Endometrium (tissue), 2 donors: ENCODE data around the gene SPRED2.

Source experiments
- FAIRE-seq: peaks from 2 replicates; lab custom pipeline; 2012; peaks lifted over from hg19 to GRCh38; lab: Jason Lieb, UNC
- donor health status: control.
- donor health status: control.

The SPRED2 gene

GRCh38 chr2:65383541-65384488 lies 48.6 kb downstream of the SPRED2 start:
- FAIRE-seq: no peak

DNA sequence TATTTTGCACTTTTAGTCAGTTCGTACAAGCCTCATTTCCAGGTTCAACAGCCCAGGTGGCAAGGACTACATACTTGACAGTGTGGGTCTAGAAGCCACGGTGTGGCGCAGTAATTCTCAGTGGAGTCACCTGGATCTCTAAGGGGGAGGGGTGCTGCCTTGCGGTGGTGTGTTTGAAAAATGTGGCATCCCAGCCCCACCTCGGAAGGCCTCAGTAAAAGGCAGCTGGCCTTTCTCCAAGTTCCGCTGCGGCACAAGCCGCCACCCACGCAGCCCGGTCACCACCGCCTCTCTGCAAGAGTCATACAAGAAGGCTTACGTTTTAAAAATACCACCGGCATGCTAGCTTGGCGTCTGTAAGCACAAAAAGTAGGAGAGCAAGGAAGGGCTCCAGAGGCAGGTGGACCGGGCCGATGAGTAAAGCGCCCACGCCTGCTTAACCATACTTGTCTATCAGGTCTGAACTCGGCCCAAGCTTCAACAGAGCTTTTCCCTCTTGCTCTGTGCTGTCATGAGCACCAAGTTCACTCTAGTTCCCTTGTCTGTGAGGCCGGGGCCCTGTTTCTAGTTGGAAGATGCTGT lies 49.5 kb downstream of the SPRED2 start:
- no peak for FAIRE-seq

GRCh38 chr2:65382323-65382722 lies 50.1 kb downstream of the SPRED2 start:
- no peak for FAIRE-seq

GRCh38 chr2:65381607-65382051 lies 50.8 kb downstream of the SPRED2 start:
- FAIRE-seq: no peak

DNA sequence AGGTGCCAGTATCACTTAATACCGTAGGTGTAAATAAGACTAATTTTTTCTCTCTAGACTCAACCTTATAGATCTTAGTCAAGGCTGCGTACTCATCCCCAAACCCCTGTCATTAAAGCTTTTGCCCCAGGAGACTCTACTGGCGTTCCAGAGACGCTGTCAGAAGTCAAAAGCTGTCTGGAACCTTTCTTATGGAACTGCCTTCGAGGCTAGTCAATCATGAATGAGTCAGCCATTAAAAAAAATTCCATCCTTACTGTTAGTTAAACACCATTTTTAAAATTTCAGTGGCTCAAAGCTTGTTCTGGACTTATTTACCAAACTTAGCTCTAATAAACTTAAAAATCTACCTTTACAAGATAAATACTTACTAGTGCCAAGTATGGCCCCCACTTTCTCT lies 52.1 kb downstream of the SPRED2 start:
- FAIRE-seq: no peak

GRCh38 chr2:65379721-65380171 lies 52.7 kb downstream of the SPRED2 start:
- FAIRE-seq: no peak

- FAIRE-seq: no peak
Observed at GRCh38 chr2:65379223-65379622, 53.2 kb downstream of the SPRED2 start.

DNA sequence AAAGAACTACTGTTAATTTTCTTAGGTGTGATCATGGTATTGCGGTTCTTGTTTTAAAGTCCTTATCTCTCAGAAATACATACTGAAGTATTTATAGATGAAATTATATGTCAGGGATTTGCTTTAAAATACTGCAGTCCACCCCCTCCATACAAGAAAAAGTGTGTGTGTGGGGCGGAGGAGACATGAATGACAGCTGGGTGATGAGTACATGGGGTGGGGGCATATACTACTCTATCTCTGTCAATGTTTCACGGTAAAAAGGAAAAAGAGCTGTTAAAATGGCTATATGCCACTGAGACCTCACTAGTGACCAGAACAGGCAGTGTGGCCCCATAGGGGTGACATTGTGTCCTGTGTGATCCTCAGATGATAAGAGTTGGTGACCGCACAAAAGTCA lies 54.1 kb downstream of the SPRED2 start:
- FAIRE-seq: no peak

- no peak for FAIRE-seq
Observed at GRCh38 chr2:65377556-65378192, 54.7 kb downstream of the SPRED2 start.

DNA sequence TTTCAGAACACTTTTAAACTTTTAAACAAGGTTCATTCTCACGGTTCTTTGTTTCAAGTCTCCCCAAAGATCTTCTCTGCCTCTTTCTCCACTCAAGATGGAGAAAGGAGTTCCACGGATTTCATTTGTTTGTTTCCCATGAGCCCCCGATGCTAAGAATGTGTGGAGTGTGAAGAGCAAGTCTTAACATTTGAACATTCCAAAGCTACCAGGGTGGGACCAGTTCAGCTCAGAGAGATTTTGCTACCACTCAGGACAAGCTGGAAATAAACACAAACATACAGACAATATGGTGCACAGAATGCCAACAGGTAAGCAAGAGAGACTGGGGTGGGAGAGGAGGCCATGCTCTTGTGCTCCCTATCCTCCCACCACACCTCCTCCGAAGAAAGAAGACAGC lies 56.7 kb downstream of the SPRED2 start:
- FAIRE-seq: no peak

- FAIRE-seq: no peak
Observed at GRCh38 chr2:65374999-65375398, 57.4 kb downstream of the SPRED2 start.

DNA sequence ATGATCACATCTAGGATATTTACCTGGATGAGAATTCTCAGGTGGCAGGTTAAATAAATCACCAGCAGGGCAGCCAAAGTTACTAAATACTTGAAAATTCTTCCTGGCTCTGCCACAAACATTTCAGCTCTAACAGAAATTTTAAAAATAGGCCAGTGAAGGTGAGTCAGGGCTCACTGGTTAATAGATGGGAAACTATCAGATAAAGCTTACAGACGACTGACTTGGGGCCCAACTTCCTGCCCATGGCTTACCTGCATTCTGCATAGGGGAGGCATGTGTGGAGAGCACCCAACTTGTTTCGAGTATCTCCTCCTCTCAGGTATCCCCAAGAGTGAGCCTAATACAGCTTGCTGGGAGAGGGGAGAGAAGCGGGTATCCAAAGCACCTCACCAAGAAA lies 57.8 kb downstream of the SPRED2 start:
- no peak for FAIRE-seq

DNA sequence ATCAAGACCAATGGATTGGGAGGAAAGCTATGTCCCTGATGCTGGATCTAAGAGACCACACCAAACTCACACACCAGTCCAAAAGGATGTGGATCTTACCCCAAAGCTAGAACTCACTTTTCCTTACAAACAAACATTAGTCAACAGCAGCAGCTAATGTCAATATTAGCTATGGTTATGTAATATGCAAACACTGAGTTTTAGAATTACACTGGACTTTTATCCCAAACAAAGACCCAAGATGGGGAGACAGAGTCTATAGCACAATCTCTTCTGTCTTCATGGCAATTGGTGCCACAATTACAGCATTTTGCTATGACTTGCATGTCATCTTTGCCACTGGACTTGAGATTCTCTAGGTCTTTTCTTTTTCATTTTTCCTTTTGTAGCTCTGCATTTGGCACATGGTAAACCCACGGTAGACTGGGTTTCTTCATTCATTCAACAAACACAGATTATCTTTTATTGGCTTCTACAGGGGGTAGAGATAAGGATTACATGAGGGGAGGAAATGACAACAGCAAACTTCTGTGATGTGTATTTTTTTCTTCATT lies 59.0 kb downstream of the SPRED2 start:
- no peak for FAIRE-seq

DNA sequence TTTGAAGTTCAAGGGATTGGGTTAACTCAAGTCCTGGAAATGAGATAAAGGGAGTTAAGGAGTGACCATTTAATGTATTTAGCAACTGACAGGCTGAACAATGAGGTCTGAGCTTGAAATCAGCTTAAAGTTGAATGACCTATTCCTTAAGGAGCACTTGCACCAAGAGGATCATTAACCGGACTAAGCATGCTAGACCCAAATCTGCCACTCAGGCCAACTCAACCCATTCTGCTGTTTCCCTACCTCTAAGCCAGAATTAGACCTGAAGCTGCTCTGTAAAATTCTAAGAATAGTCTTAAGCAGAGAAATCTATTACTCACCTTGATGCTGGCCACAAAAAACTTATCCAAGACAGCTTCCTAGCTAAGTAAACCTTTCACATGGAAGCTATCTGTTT lies 59.8 kb downstream of the SPRED2 start:
- FAIRE-seq: no peak

DNA sequence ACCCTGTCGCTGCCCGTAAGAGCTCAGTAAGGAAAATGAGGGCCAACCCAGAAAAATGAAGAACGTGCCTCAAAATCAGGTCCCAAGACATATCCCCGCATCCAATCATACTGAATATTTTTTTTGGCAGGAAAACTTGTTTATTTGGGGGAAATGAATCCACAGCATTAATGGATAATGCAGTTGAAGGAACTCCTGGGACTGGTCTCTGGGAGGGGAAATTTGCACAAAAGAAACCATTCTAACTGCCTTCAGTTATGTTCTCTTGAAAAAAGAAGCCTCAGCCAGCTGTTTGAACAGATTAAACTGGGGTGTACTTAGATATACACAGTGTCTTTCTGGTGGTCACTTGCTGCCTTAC lies 61.3 kb downstream of the SPRED2 start:
- no peak for FAIRE-seq

DNA sequence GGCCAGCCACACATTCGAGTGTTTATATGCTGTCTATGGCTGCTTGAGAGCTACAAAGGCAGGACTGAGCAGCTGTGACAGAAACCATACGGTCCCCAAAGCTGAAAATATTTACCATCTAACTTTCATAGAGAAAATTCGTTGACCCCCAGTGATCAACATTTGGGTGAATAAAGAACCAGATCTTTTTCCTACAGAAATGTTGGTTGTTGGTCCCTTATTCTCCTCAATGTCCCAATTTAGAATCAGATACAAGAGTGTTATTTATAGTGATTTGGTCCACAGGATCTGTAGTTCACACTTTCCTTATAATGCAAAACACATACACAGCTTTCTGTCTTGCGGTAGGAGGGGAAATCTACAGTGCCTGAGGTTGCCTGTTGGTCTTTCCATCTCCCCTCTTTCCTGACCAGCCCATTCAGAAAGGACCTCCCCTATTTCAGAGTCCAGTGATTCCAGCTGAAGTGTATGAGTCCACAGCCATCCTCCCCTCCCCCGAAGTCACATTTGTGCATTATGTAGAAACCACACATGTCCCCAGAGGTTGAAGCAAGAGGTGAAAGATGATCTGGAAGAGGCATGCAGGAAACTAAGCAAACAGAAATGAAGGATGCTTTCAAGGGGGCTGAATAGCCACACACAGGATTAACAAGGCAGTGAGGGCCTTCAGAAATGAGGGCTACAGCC lies 61.9 kb downstream of the SPRED2 start:
- no peak for FAIRE-seq

DNA sequence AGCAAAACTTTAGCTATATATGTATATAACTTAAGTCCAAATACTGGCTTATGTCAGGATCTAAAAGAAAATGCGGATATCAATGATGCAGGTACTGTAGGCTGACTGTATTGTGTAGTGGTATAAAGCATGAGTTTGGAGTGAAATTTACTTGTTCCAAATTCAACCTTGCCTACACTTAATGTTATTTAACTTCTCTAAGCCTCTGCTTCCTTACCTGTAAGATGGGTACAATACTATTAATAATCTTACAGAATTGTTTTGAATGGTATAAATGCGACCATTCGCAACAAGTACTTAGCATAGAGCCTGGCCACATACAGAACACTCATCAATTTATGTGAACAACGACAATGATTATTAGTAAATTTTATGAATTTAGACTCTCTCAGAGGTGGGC lies 62.4 kb downstream of the SPRED2 start:
- FAIRE-seq: no peak

DNA sequence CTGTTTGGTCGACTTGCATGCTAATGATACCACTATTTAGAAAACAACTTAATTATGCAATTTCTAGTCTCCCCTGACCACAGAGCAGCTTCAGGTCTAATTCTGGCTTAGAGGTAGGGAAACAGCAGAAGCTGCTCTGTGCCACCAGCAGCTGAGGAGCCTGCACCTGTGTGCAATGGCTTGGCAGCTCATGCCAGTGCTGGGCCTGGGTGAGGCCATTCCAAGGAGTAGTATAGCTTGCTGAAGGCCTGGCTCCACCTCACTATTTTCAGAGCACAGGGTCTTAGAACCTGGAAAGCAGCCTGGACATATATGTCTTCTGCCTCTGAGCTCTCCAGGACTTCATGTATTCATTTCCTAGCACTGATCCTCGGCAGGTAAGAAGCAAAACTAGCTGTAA lies 62.8 kb downstream of the SPRED2 start:
- no peak for FAIRE-seq

DNA sequence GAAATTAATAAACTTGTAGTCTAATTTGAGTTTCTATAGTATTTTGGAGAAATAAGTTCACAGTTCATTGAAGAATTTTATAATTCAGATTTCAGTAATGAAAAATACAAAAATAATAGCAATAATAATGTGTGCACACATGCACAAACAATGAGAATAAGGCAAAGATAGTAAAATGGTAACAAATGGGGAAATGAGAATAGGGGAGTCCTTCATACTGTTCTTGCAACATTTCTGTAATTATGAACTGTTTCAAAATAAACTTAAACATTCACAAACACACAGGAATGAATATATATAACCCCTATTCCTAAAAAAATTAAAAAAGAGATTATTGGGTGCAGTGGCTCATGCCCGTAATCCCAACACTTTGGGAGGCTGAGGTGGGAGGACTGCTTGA lies 63.9 kb downstream of the SPRED2 start:
- no peak for FAIRE-seq

DNA sequence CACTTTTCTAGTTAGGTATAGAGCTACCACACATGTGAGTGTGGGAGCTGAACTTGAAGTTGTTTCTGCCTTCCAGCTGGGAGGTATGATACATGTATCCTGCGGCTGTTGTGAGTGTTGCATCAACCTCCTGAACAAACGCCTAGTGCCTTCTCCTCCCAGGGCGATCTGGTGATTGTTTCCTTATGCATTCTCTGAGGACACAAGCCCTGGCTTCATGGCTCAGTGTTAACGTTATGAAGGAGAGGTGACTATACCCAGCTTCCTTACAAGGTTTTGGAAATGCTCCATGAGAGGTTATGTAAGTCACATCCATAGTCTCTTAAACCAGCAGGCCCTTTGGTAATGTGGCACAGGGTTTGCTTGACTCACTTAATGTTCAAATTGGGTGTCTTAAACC lies 64.9 kb downstream of the SPRED2 start:
- no peak for FAIRE-seq

GRCh38 chr2:65366595-65367125 lies 65.7 kb downstream of the SPRED2 start:
- no peak for FAIRE-seq
